ENCODE measurements around the gene TCEAL3.
"Not testable (repeated sequence)": the region's sequence is repeated elsewhere in the genome, so short reads cannot be mapped to it uniquely, and the experiment has no call there.

Gene TCEAL3

DNA sequence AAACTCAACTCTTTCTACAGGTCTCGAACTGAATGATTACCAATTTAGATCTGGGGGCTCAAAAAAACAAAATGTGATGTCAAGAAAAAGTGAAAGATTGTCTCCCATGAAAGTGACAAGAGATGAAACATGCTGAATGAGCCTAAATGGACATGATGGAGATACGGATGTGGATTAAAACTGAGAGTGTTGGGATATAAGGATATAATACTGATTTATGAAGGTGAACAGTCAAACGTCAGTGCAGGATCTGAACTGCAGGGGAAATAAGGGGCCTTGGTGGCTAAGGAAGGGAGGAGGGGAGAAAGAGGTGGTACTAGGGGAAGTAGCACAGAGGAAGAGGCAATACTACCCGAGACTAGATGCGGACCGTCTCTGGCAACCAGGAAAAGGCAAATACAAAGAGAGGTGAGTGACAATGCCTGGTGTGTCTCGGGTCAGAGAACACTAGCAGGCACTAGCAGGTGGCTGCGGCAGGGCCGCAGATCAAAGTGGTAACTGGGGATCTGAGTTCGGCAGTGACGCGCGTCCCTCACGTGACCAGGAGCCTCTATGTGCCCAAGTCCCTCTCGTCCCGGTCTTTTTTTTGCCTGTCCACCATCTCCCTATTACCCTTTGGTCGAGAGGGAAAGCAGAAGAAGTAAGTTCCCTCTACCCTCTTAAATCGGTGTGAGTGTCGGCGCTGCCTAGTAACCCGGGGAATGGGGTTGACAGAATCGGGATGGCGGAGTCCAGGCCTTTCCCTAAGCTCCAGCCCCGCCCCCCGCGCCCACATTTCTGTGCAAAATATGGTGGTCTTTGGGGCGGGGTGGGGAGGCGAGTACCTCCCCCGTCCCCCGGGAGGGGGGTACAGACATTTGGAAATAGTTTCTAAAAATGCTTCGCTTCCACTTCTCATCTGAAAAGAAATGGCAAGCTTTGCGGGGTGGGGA is 20.9 kb downstream of the TCEAL3 start, which contains the start of gene TCEAL1:
Gene TCEAL1, plus strand, starts transcription at position 590 of the 932 bp plus-strand sequence. CDS start 942 bp downstream, outside the sequence.
- DNase-seq, result peak; percentile 31

DNA sequence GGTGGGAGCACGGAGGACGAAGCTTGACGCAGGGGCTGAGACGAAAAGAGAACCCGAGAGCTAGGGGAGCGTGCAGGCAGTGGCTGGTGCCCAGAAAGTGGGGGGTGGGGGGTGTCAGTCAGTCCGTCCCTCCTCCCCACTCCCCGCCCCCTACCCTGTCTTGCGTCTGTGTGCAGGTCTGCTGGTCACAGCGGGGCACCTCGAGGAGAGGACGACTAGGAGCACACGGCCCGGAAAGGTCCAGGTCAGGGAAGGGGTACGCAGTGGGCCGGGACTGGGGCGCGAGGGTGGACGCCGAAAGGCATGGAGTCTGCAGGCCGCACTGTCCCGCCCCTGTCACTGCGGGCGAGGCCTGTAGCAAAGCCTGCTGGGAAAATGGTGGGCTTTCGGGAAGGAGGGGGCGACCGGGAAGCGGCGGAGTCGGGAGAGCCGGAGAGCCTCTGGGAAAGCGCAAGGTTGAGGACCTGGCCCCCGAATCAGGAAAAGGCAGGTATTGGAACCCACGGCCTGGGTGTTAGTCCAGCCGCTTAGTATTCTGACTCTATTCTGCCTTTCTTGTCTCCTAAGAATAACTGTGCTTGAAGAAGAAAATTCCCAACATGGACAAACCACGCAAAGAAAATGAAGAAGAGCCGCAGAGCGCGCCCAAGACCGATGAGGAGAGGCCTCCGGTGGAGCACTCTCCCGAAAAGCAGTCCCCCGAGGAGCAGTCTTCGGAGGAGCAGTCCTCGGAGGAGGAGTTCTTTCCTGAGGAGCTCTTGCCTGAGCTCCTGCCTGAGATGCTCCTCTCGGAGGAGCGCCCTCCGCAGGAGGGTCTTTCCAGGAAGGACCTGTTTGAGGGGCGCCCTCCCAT is 21.8 kb downstream of the TCEAL3 start:
- DNase-seq, result peak; percentile 12

- no peak for DNase-seq
Measured at GRCh38 chrX:103630171-103630511, 22.4 kb downstream of the TCEAL3 start.

DNA sequence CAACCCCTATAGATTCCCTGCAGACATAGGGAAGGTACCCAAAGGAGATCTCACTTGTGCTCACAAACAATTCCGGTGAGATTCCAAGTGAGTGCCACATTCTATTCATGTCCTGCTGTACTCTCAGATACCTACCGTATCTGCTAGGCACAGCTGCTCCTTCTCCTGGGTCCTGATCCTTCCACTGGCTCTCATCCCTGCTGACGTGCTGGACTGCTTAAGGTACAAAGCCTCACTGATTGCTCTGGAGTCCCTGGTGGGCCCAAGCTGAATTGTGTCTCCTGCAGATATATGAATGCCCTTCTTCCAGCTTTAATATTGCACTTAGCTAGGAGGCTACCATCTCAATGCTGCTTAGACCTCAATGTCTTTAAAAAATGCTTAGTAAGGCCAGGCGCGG is 23.4 kb downstream of the TCEAL3 start:
- DNase-seq, result no peak

- DNase-seq, result no peak
Measured at GRCh38 chrX:103635436-103635835, 27.7 kb downstream of the TCEAL3 start.

- no peak for DNase-seq
Measured at GRCh38 chrX:103637604-103638338, 30.0 kb downstream of the TCEAL3 start.

- DNase-seq, result not testable (repeated sequence)
Measured at GRCh38 chrX:103638479-103639346, 30.9 kb downstream of the TCEAL3 start.

DNA sequence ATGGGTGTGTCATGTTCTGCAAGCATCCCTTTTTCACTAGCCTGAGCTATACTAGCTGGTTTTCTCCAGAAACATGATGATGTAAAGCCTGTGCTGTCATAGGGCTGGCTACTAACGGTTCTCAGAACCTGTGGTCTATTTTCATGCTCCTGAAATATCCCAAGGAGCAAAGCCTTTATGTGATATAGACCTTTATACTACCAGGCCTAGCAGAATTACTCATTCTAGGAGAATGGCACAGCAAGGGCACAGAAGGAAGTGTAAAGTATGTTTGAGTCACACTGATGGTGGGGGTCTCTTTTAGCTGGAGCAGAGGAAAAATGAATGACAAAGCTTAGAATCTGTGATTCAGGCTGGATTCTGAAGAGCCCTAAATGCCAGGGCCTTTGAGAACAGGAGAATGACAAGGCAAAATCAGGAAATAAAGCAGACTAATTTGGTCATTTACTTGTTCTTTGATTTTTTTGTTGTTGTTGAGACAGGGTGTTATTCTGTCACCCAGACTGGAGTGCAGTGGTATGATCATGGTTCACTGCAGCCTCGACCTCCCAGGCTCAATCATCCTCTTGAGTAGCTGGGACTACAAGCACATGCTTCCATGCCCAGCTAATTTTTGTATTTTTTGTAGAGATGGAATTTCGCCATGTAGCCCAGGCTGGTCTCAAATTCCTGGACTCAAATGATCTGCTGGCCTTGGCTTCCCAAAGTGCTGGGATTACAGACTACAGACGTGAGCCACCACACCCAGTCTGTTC is 32.8 kb downstream of the TCEAL3 start:
- DNase-seq, result no peak

DNA sequence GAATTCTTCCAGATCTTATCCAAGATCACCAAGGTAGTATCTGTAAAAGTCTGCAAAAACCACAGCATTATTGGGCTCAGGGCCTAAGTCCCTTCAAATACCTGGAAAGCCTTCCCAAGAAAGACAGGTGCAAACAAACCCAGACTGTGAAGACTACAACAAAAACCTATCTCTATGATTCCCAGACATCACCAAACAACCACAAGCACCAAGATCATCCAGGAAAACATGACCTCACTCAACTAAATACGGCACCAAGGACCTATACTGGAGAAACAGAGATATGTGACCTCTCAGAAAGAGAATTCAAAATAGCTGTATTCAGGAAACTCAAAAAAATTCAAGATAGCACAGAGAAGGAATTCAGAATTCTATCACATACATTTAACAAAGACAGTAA is 36.4 kb downstream of the TCEAL3 start:
- no peak for DNase-seq

GRCh38 chrX:103647630-103648029 is 39.9 kb downstream of the TCEAL3 start:
- DNase-seq, result no peak

DNA sequence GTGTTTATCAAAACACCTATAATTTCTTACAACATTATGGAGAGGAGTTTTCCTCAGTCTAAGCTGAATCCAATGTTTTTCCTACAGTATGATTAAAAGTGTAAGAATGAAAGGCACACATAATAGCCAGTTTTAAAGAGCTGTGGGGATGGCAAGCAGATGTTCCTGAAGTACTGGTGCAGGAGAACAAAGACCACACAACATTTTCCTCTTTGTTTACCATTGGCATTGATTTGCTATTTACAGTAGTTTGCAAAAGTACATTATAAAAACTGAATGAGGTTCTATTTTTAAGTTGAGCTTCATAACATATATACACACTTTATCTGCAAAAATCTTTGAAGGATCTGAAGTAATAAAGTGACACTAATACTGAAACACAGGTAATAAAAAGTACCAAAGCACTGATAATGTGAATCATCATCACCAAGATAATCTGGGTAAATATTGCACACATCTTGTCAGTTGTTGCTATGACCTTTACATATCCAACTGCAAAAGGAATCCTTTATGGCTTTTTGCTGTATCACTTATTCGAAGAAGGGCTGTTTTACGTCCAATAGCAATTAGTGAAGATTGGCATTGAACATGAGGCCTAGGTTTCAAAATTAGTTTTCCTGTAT is 43.5 kb downstream of the TCEAL3 start:
- no peak for DNase-seq

DNA sequence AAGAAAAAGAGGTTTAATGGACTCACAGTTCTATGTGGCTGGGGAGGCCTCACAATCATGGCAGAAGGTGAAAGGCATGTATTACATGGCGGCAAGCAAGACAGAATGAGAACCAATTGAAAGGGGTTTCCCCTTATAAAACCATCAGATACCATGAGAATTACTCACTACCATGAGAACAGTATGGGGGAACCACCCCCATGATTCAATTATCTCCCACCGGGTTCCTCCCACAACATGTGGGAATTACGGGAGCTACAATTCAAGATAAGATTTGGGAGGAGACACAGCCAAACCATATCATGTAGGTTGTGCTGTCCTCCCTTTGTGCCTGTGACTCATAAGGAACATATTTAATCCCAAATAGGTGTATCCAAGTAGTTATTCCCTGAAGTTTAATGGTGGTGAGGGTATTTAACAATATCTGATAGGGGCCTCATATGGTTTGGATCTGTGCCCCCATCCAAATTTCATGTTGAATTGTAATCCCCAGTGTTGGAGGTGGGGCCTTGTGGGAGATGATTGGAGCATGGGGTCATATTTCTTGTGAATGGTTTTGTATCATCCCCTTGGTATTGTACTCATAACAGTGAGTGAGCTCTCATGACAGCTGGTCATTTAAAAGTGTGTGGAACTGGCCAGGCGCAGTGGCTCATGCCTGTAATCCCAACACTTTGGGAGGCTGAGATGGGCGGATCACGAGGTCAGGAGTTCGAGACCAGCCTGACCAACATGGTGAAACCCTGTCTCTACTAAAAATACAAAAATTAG is 47.7 kb downstream of the TCEAL3 start:
- DNase-seq, result not testable (repeated sequence)

- DNase-seq, result no peak
Measured at GRCh38 chrX:103656617-103657016, 48.9 kb downstream of the TCEAL3 start.

DNA sequence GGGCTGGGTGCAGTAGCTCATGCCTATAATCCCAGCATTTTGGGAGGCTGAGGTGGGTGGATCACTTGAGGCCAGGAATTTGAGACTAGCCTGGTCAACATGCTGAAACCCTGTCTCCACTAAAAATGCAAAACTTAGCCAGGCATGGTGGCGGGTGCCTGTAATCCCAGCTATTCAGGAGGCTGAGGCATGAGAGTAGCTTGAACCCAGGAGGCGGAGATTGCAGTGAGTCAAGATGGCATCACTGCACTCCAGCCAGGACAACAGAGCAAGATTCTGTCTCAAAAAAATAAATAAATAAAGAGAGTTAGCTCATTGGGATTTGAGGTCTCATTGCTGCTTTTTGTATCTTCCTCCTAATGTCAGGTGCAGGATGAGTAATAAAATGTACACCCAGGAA is 49.3 kb downstream of the TCEAL3 start:
- not testable (repeated sequence) for DNase-seq

- no peak for DNase-seq
Measured at GRCh38 chrX:103658681-103659433, 51.1 kb downstream of the TCEAL3 start.

DNA sequence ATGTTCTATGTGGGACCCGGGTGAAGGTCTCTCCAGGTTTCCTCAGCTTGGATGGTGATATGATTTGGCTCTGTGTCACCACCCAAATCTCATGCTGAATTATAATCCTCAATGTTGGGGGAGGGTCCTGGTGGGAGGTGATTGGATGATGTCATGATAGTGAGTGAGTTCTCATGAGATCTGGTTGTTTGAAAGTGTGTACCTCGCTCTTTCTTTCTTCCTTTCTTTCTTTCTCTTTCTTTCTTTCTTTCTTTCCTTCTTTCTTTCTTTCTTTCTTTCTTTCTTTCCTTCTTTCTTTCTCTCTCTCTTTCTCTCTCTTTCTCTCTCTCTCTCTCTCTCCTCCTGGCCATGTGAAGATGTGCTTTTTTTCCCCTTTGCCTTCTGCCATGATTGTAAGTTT is 51.7 kb downstream of the TCEAL3 start:
- not testable (repeated sequence) for DNase-seq
